GM12878 (cell line): ENCODE data around the gene CFAP126. TPM values are rescaled to one million over a fixed set of nuclear protein-coding genes. Genes with fewer than 3 reads are reported as not detected.

Source experiments
- BCL11A ChIP-seq: IDR thresholded peaks from 2 replicates; pipeline ENCODE4 v1.6.1; 2011; ENCODE audit warnings: low read depth, low read length
- CHD1 ChIP-seq: IDR thresholded peaks from 2 replicates; pipeline ENCODE4 v1.6.1; 2012; ENCODE audit warnings: low read depth, low read length, improper control_type of control experiment
- HDAC6 ChIP-seq: fragments of 200-600 bp; sonication (generic); IDR thresholded peaks from one replicate; pipeline ENCODE4 v1.8.0; 2017; ENCODE audit warnings: antibody characterized with exemption; ENCODE audit not compliant: unreplicated experiment
- KAT2A ChIP-seq: conservative IDR thresholded peaks from 2 replicates; pipeline ENCODE4 v1.6.1; 2011; ENCODE audit warnings: low read depth, low read length; ENCODE audit not compliant: control insufficient read depth
- MTA3 ChIP-seq: IDR thresholded peaks from 2 replicates; pipeline ENCODE4 v1.6.1; 2012; ENCODE audit warnings: low read length, inconsistent platforms, borderline replicate concordance
- MXI1 ChIP-seq: fragments of 150-350 bp; IDR thresholded peaks from 2 replicates; pipeline ENCODE4 v1.6.1; 2011; ENCODE audit warnings: low read depth, mild to moderate bottlenecking, inconsistent platforms, low read length, improper control_type of control experiment
- SMC3 ChIP-seq: IDR thresholded peaks from 2 replicates; pipeline ENCODE4 v1.6.1; 2011; ENCODE audit warnings: low read length, improper control_type of control experiment, borderline replicate concordance
- TARDBP ChIP-seq: IDR thresholded peaks from 2 replicates; pipeline ENCODE4 v1.6.1; 2016; ENCODE audit warnings: borderline replicate concordance
- TCF12 ChIP-seq: IDR thresholded peaks from 2 replicates; pipeline ENCODE4 v1.6.1; 2011; ENCODE audit warnings: low read depth, mild to moderate bottlenecking, low read length
- YY1 ChIP-seq: IDR thresholded peaks from 2 replicates; pipeline ENCODE4 v1.6.1; 2011; ENCODE audit warnings: low read depth, mild to moderate bottlenecking, low read length
- polyA plus RNA-seq, 11 experiments: library from polyadenylated mRNA; depleted of rRNA in 4 of 11; unstranded in 6 of 11; stranded (reverse) in 5 of 11; fragments of >200 nt; fragmentation: Nextera tagmentation in 4 of 11; fragmentation: Illumina TruSeq in 1 of 11; extraction: Ambion mirVana in 4 of 11; extraction: Trizol in 1 of 11; gene quantifications; 1 replicate in 1 of 11; 2 replicates in 10 of 11; pipeline versions ENCODE4 v1.2.1 to v1.2.3, GENCODE V29; 2011 to 2016; ENCODE audit warnings: inconsistent platforms in 2 of 11, missing spikeins in 2 of 11, low read depth in 1 of 11
- total RNA-seq, 4 experiments: library from RNA; depleted of rRNA in 3 of 4; stranded (reverse); fragments of >200 nt in 3 of 4; fragmentation: Illumina TruSeq in 1 of 4; extraction: Trizol in 1 of 4; gene quantifications; 2 replicates each; pipeline versions ENCODE4 v1.2.1 to v1.2.3, GENCODE V29; 2013 to 2021
- TF ChIP-seq, protein P1 (sequence below): IDR thresholded peaks from 2 replicates; pipeline ENCODE4 v1.6.1; 2012; ENCODE audit warnings: low read depth, low read length, improper control_type of control experiment
- TF ChIP-seq, protein P2 (sequence below): IDR thresholded peaks from 2 replicates; pipeline ENCODE4 v1.6.1; 2011; ENCODE audit warnings: borderline replicate concordance, low read depth, mild to moderate bottlenecking, moderate library complexity, mixed read lengths, low read length; ENCODE audit not compliant: insufficient read depth; ENCODE audit errors: extremely low read length
- TF ChIP-seq, protein P3 (sequence below): fragments of 450-650 bp; IDR thresholded peaks from 2 replicates; pipeline ENCODE4 v1.6.1; 2017; ENCODE audit warnings: antibody characterized with exemption, mild to moderate bottlenecking, moderate library complexity
- TF ChIP-seq, protein P4 (sequence below): IDR thresholded peaks from 2 replicates; pipeline ENCODE4 v1.6.1; 2011; ENCODE audit warnings: low read depth, mild to moderate bottlenecking, low read length, moderate library complexity, borderline replicate concordance; ENCODE audit errors: extremely low read depth
- TF ChIP-seq, protein P5 (sequence below): IDR thresholded peaks from 2 replicates; pipeline ENCODE4 v1.6.1; 2011; ENCODE audit warnings: low read depth, low read length, improper control_type of control experiment, borderline replicate concordance
- TF ChIP-seq, protein P6 (sequence below): fragments of 150-350 bp; IDR thresholded peaks from 2 replicates; pipeline ENCODE4 v1.6.1; 2016; ENCODE audit warnings: low read depth, low read length
- TF ChIP-seq, protein P7 (sequence below): fragments of 450-650 bp; IDR thresholded peaks from 2 replicates; pipeline ENCODE4 v1.6.1; 2018; ENCODE audit warnings: mild to moderate bottlenecking, low read depth, moderate library complexity; ENCODE audit not compliant: partially characterized antibody

The CFAP126 gene
- total and polyA plus RNA-seq, 10 of the 15 experiments (the other 5 are each of a cell fraction or from before 2014, with no cell fraction given) = not detected

DNA sequence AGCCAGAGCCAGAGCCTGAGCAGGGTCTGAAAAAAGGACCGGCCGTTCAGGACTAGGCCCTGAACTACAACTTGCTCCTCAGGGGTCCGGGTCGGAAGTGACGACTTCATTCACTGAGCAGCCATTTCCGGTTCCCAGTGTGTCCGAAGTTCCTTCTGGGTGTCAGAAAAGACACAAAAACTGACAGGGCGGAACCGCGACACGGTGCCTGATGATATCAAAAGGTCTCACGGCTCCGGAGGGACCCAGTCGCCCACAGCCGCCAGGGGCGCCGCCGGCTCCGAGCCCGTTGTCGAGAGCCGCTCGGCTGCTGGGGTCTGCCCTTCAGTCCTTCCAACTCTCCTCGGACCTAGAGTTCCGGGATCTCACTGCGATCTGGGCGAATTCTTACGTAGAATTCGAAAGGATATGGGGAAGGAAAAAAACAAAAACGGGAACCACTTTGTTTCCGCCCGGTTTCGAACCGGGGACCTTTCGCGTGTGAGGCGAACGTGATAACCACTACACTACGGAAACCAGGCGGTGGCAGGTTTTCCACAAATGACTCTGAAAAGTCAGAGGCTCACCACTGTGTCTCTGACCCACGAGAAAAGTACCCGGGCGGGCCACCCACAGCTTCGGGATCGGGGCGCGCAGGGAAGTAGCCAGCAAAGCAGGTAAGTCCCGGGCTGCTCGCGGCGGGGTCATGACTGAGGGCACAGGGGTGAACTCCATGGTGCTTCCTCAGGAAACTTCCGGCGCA lies 31.8 kb upstream of the CFAP126 start (continued):
- TF ChIP-seq, protein P1, sequence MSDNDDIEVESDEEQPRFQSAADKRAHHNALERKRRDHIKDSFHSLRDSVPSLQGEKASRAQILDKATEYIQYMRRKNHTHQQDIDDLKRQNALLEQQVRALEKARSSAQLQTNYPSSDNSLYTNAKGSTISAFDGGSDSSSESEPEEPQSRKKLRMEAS = no peak; the same call in 1 of the 2 replicates
- TF ChIP-seq TARDBP (peak; percentile 99), SMC3 (no peak), HDAC6 (no peak), MTA3 (no peak), TCF12 (peak; percentile 28; the same call in 1 of the 2 replicates), MXI1 (peak; percentile 44; the same call in 1 of the 2 replicates), CHD1 (no peak), KAT2A (no peak), YY1 (peak; percentile 15; the same call in 1 of the 2 replicates), BCL11A (peak; percentile 21; the same call in 1 of the 2 replicates)
- TF ChIP-seq, protein P2, sequence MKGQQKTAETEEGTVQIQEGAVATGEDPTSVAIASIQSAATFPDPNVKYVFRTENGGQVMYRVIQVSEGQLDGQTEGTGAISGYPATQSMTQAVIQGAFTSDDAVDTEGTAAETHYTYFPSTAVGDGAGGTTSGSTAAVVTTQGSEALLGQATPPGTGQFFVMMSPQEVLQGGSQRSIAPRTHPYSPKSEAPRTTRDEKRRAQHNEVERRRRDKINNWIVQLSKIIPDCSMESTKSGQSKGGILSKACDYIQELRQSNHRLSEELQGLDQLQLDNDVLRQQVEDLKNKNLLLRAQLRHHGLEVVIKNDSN = no peak
- TF ChIP-seq, protein P3, sequence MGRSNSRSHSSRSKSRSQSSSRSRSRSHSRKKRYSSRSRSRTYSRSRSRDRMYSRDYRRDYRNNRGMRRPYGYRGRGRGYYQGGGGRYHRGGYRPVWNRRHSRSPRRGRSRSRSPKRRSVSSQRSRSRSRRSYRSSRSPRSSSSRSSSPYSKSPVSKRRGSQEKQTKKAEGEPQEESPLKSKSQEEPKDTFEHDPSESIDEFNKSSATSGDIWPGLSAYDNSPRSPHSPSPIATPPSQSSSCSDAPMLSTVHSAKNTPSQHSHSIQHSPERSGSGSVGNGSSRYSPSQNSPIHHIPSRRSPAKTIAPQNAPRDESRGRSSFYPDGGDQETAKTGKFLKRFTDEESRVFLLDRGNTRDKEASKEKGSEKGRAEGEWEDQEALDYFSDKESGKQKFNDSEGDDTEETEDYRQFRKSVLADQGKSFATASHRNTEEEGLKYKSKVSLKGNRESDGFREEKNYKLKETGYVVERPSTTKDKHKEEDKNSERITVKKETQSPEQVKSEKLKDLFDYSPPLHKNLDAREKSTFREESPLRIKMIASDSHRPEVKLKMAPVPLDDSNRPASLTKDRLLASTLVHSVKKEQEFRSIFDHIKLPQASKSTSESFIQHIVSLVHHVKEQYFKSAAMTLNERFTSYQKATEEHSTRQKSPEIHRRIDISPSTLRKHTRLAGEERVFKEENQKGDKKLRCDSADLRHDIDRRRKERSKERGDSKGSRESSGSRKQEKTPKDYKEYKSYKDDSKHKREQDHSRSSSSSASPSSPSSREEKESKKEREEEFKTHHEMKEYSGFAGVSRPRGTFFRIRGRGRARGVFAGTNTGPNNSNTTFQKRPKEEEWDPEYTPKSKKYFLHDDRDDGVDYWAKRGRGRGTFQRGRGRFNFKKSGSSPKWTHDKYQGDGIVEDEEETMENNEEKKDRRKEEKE = no peak; the same call in 1 of the 2 replicates
- TF ChIP-seq, protein P4, sequence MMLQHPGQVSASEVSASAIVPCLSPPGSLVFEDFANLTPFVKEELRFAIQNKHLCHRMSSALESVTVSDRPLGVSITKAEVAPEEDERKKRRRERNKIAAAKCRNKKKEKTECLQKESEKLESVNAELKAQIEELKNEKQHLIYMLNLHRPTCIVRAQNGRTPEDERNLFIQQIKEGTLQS = no peak
- TF ChIP-seq, protein P5, sequence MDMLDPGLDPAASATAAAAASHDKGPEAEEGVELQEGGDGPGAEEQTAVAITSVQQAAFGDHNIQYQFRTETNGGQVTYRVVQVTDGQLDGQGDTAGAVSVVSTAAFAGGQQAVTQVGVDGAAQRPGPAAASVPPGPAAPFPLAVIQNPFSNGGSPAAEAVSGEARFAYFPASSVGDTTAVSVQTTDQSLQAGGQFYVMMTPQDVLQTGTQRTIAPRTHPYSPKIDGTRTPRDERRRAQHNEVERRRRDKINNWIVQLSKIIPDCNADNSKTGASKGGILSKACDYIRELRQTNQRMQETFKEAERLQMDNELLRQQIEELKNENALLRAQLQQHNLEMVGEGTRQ = no peak
- TF ChIP-seq, protein P6, sequence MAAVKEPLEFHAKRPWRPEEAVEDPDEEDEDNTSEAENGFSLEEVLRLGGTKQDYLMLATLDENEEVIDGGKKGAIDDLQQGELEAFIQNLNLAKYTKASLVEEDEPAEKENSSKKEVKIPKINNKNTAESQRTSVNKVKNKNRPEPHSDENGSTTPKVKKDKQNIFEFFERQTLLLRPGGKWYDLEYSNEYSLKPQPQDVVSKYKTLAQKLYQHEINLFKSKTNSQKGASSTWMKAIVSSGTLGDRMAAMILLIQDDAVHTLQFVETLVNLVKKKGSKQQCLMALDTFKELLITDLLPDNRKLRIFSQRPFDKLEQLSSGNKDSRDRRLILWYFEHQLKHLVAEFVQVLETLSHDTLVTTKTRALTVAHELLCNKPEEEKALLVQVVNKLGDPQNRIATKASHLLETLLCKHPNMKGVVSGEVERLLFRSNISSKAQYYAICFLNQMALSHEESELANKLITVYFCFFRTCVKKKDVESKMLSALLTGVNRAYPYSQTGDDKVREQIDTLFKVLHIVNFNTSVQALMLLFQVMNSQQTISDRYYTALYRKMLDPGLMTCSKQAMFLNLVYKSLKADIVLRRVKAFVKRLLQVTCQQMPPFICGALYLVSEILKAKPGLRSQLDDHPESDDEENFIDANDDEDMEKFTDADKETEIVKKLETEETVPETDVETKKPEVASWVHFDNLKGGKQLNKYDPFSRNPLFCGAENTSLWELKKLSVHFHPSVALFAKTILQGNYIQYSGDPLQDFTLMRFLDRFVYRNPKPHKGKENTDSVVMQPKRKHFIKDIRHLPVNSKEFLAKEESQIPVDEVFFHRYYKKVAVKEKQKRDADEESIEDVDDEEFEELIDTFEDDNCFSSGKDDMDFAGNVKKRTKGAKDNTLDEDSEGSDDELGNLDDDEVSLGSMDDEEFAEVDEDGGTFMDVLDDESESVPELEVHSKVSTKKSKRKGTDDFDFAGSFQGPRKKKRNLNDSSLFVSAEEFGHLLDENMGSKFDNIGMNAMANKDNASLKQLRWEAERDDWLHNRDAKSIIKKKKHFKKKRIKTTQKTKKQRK = no peak
- TF ChIP-seq, protein P7, sequence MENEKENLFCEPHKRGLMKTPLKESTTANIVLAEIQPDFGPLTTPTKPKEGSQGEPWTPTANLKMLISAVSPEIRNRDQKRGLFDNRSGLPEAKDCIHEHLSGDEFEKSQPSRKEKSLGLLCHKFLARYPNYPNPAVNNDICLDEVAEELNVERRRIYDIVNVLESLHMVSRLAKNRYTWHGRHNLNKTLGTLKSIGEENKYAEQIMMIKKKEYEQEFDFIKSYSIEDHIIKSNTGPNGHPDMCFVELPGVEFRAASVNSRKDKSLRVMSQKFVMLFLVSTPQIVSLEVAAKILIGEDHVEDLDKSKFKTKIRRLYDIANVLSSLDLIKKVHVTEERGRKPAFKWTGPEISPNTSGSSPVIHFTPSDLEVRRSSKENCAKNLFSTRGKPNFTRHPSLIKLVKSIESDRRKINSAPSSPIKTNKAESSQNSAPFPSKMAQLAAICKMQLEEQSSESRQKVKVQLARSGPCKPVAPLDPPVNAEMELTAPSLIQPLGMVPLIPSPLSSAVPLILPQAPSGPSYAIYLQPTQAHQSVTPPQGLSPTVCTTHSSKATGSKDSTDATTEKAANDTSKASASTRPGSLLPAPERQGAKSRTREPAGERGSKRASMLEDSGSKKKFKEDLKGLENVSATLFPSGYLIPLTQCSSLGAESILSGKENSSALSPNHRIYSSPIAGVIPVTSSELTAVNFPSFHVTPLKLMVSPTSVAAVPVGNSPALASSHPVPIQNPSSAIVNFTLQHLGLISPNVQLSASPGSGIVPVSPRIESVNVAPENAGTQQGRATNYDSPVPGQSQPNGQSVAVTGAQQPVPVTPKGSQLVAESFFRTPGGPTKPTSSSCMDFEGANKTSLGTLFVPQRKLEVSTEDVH = peak; percentile 40
